Testis (tissue), 2 donors: ENCODE measurements around the gene LENEP.

Source experiments
- CTCF ChIP-seq, 3 experiments: fragments of 450-650 bp in 2 of 3; fragments of 200-600 bp in 1 of 3; sonication (generic) in 1 of 3; IDR thresholded peaks; one replicate each; pipeline ENCODE4 v1.5.1; 2016 to 2019; ENCODE audit warnings: antibody characterized with exemption in 3 of 3, mild to moderate bottlenecking in 2 of 3, moderate library complexity in 1 of 3
- POLR2A ChIP-seq: fragments of 450-650 bp; IDR thresholded peaks from one replicate; pipeline ENCODE4 v1.6.1; 2017; ENCODE audit warnings: antibody characterized with exemption, mild to moderate bottlenecking, moderate library complexity

- no peak for TF ChIP-seq POLR2A
- no peak for TF ChIP-seq CTCF (IDR thresholded peaks at IDR 0.05)
These were observed 35.4 kb upstream of the LENEP start for GRCh38 chr1:154958036-154958435.
